Limb (tissue), 2 donors: ENCODE results near the gene ESRRB.
"Not testable (repeated sequence)": the region's sequence is repeated elsewhere in the genome, so short reads cannot be mapped to it uniquely, and the experiment has no call there.

Experiments
- DNase-seq, 2 donors: peaks; one replicate each; pipeline ENCODE4 v3.0.0-alpha.2; 2016; ENCODE audit errors: extremely low spot score in 2 of 2

Gene ESRRB

DNA sequence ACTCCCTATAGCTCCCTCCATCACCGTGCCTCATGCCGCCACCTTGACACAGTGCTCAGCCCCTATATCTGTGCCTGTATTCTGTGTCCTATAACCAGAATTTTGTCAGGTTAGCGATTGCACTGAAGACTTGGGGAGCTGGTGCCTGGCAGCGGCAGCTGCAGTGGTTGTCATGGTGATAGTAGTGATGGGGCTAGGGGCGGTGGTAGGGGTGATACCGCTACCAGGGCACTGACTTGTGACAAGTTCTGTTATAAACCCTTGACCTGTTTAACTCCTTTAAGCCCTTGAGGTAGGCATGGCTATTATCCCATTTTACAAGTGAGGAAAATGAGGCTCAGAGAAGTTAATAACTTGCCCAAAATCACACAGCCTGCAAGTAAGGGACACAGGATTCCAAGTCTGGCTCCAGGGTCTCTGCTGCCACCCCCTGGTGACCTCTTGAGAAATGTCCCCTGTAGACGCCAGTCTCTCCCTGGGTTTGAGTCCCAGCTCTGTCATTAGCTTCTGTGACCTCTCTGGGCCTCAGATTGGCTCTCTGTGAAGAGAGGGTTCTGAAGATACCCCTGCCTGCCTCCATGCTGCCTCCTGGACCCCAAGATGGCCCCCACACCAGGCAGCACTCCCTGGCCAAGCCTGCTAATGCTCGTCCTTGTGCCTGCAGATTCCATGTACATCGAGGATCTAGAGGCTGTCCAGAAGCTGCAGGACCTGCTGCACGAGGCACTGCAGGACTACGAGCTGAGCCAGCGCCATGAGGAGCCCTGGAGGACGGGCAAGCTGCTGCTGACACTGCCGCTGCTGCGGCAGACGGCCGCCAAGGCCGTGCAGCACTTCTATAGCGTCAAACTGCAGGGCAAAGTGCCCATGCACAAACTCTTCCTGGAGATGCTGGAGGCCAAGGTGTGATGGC is 121.9 kb downstream of the ESRRB start:
- no peak for DNase-seq

GRCh38 chr14:76498463-76498935 is 122.6 kb downstream of the ESRRB start:
- no peak for DNase-seq

GRCh38 chr14:76498976-76499375 is 123.0 kb downstream of the ESRRB start:
- DNase-seq = no peak

DNA sequence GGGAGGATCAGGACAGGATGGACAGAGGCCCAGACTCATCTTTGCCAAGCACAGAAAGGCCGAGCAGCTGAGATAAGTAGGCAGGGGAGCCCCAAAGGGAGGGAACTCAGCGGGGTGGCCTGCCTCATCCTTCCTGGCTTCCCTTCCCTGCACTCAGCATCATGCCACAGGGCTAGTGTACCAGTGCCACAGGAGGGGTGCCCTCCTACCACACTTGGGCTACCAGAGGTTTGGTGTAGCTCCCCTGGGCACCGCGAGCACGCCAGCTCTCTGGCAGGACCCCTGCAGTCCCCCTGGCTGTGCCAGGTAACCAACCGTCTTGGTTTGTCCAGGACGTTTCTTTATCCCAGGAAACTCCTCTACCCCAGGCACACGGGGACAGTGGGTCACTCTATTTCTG is 123.5 kb downstream of the ESRRB start:
- DNase-seq = no peak

GRCh38 chr14:76500011-76500410 is 124.1 kb downstream of the ESRRB start:
- no peak for DNase-seq

DNA sequence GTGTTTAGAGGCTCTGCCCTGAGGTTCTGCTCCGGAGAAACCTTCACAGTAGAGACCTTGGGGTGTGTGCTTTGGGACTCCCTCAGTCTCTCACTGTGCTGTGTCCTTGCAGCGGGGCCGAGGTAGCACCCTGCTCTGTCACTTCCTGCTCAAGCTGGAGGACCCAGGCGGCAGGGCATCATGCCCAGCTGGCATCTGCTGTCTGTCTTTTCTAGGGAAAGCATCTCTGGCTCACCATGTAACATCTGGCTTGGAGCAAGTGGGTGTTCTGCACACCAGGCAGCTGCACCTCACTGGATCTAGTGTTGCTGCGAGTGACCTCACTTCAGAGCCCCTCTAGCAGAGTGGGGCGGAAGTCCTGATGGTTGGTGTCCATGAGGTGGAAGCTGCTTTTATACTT is 124.5 kb downstream of the ESRRB start:
- DNase-seq = no peak

DNA sequence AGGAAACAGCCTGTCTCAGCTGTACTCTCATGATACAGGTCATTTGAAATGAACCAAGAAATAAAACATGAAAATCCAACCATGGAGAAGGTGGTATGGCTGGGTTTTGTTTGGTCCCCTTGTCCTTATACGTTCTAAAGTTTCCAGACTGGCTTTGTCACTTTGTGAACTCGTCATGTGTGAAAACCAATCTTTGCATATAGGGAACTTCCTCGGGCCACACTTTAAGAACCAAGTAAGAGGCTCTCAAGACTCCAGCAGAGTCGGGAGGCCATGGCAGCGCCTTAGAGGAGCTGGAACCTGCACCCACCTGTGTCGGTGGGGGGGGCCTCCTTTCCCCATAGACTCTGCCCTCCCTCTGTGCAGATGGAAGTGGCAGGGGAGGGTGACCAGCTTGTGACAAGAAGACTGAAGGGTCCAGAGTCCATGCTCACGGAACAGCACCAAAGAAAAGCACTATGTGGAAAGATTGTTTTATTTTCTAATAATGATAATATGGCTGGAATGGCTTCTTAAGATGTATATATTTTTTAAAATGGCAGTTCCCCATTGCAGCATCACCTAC is 125.3 kb downstream of the ESRRB start:
- no peak for DNase-seq

DNA sequence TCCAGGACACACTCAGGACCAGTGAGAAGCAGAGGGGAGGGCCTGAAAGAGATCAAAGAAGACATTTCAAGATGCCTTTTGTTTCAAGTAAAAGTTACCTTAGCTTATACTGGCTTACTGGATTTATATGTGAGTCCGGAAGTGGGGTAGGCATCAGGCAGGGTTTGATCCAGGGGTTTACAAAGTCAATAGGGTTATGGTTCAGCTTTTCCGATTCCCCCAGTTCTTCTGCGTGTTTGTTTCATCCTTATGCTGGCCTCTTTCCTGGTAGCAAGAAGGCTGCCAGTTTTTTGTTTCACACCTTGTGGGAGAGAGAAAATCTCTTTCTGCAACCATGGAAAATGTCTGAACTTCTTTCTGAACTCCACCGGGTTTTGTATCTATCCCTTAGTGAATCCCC is 126.3 kb downstream of the ESRRB start:
- no peak for DNase-seq

GRCh38 chr14:76502638-76503037 is 126.7 kb downstream of the ESRRB start:
- DNase-seq = no peak

DNA sequence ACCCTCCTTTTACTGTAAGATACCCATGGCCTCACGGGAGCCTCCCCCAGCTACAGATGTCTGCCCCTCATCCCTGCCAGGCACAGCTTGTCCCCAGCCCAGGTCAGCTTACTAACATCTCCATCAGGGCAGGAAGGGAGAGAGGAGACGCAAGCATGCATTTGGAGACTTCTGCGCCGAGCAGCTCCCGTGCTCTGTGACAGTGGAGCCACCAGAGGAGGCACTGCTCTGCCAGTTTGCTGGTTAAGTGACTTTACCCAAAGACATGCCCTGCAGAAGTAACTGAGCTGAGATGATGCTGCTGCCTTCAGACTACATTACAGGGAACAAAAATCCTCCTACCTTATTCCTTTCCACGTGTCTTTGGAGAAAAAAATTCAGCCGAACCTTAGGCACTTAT is 133.4 kb downstream of the ESRRB start:
- no peak for DNase-seq

DNA sequence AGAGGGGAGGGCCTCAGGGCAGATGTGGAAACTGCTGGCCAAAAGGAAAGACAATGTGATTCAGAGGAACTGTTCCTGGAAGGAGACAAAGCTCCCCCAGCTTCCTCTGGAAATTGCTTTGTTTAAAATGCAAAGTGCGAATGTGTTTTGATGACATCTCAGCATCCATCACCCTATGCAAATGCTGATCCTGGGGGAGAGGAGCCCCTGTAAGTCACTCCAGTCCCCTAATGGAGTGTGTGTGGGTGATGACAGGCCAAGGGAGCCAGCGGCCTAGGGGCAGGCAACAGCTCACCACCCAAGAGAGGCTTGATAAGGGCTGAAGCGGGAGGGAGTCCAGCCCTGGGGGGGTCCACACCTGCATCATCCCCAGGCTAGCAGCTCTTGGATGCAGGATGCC is 134.2 kb downstream of the ESRRB start:
- DNase-seq = no peak

GRCh38 chr14:76514213-76514998 is 138.5 kb downstream of the ESRRB start:
- DNase-seq = no peak

DNA sequence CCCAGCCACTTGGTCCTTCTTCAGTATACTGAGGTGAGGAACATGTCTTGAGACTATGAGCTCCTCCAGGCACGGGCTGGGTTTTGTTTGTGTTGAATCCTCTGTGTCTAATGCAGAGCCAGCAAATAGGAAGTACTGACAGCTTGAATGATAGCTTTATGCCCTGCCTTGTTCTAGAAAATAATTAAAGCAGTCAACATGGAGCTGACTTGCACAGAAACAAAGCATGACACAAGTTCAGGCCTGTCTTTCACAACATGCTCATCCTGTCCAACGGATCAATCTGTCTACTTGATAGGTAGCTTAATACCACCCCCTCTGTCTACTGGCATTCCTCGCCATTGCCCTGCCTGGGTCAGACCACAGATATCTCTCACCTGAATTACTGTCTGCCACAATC is 140.9 kb downstream of the ESRRB start:
- DNase-seq = no peak

GRCh38 chr14:76518366-76518765 is 142.4 kb downstream of the ESRRB start:
- DNase-seq = no peak

GRCh38 chr14:76525106-76525821 is 149.3 kb downstream of the ESRRB start:
- DNase-seq = no peak

DNA sequence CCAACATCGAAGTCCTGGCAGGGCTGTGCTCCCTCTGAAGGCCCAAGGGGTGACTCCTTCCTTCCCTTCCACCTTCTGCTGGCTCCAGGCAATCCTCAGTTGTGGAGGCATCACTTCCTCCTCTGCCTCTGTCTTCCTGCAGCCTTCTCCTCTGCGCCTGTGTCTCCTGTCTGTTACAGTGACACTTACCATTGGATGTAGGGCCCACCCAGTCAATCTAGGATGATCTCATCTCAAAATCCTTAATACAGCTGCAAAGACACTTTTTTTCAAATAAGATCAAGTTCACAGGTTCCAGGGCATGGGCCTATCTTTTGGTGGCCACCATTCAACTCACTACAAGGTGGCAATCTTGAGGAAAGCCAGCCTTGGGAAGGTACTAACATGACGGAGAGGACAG is 155.1 kb downstream of the ESRRB start:
- no peak for DNase-seq

GRCh38 chr14:76531821-76532318 is 155.9 kb downstream of the ESRRB start:
- DNase-seq = no peak

DNA sequence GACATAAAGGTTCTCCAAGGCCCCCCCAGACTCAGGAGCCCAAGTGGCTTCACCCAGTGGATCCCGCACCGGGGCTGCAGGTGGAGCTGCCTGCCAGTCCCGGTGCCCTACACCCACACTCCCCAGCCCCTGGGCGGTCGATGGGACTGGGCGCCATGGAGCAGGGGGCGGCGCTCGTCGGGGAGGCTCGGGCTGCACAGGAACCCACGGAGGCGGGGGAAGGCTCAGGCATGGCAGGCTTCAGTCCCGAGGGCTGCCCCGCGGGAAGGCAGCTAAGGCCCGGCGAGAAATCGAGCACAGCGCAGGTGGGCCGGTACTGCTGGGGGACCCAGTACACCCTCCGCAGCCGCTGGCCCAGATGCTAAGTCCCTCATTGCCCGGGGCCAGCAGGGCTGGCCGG is 160.7 kb downstream of the ESRRB start:
- DNase-seq = not testable (repeated sequence)

DNA sequence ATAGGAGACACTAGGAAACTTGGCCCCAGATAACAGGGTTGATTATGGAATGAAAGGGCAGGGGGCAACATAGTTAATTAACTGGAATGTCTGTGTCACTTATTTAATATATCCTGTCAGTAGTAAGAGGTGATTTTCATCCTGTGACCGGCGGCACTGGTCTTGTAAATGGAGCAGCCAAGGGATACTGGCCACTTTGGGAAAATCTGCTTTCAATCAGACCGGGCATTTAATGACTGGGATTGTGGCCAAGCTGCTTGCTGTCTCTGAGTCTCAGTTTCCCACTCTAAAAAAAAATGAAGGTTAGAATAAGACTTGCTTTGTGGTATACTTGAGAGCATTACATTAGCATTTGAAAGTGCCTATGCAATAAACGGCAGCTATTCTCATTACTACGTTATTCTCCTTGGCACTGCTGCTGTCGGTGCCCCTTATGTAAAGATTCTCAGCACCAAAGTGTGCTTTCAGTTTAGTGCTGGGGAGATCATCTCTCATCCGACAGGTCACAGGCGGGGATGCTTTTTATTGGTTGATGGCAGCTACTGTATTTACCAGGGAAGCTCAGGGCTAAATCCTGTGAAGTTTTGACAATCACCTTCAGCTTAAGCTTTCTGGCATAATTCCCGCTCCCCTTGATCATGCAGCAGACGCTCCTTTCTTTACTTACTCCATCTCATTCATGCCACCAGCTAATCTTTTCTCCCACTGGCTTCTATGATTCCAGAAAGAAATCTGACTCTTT is 162.1 kb downstream of the ESRRB start:
- no peak for DNase-seq

DNA sequence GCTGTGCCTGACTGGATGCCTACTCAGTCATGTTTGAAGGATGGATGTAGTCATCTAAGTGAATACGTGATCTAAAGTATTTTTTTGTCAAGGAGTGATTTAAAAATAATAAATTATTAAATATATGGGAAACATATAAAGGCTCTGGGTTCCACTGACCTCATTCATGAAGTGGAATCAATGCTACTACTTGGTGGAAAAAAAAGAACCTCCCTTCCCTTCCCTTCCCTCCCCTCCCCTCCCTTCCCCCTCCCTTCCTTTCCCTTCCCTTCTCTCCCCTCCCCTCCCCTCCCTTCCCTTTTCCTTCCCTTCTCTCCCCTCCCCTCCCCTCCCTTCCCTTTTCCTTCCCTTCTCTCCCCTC is 162.7 kb downstream of the ESRRB start:
- no peak for DNase-seq

DNA sequence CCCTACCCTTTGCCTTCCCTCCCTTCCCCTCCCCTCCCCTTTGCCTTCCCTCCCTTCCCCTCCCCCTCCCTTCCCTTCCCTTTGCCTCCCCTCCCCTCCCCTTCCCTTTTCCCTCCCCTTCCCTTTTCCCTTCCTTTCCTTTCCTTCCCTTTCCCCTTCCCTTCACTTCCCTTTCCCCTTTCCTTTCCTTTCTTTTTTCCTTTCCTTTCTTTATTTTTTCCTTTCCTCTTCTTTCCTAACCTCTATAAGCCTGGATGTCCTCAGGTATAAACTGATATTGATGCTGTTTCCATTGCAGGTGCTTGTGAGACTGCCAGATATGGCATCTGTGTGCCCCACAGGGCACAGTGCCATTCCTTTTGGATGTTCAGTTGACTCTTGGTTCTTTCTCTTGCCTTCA is 163.2 kb downstream of the ESRRB start:
- no peak for DNase-seq
